A172 (cell line): Measurements from ENCODE around the gene TEX51. TPM values are rescaled to one million over a fixed set of nuclear protein-coding genes. Genes with fewer than 3 reads are reported as not detected.

Experiments used
- DNase-seq: peaks from one replicate; pipeline ENCODE4 v3.0.0-alpha.2; 2015; ENCODE audit warnings: low spot score
- total RNA-seq: library from RNA; depleted of rRNA; stranded (reverse); fragments of >200 nt; shearing (Covaris generic); gene quantifications from 2 replicates; pipeline ENCODE4 v1.2.3, GENCODE V29; 2014

The TEX51 gene
- total RNA-seq, 1 experiment from 2014 or later = not detected

- DNase-seq = no peak
Measured at GRCh38 chr2:126878601-126879000, 20.1 kb upstream of the TEX51 start.

- no peak for DNase-seq
Measured at GRCh38 chr2:126879348-126880298, 19.1 kb upstream of the TEX51 start.

GRCh38 chr2:126880324-126880723 lies 18.4 kb upstream of the TEX51 start:
- no peak for DNase-seq

- DNase-seq = peak; percentile 8
Measured at GRCh38 chr2:126880817-126881216, 17.9 kb upstream of the TEX51 start.

DNA sequence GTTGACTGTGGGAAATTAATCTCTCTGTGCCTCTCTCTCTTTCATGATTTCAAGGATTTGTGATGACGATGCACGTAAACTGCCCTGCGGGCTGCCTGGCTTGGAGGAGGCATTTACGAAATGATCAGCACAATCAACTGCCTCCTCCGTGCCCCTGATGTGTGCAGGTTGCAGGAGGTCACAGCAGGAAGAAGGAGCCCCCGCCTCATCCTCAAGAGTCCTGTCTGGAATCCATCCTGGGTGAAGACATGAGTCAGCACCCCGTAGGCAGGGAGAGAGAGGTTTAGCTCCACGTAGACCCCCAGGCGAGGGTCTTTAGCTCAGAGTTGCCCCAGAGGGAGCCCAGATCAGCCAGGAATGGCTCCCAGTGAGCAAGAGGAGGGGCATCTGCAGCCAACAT lies 17.1 kb upstream of the TEX51 start:
- no peak for DNase-seq

DNA sequence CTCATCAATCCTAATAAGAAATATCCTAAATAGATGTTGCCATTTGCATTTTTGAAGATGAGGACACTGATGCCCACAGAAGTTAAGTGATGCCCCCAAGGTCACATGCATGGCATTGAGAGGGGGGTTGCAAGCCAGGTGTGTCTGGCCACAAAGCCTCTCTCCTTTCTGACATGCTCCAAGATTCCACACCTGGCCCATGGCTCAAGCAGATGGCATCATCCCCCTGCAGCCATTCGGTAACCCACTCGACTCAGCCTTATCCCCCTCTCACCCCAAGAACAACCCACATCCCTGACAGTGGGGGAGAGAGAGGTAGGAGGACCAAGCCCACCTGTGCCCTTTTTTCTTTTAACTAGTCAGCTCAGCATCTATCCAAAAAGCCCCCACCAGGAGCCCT lies 16.5 kb upstream of the TEX51 start:
- no peak for DNase-seq

DNA sequence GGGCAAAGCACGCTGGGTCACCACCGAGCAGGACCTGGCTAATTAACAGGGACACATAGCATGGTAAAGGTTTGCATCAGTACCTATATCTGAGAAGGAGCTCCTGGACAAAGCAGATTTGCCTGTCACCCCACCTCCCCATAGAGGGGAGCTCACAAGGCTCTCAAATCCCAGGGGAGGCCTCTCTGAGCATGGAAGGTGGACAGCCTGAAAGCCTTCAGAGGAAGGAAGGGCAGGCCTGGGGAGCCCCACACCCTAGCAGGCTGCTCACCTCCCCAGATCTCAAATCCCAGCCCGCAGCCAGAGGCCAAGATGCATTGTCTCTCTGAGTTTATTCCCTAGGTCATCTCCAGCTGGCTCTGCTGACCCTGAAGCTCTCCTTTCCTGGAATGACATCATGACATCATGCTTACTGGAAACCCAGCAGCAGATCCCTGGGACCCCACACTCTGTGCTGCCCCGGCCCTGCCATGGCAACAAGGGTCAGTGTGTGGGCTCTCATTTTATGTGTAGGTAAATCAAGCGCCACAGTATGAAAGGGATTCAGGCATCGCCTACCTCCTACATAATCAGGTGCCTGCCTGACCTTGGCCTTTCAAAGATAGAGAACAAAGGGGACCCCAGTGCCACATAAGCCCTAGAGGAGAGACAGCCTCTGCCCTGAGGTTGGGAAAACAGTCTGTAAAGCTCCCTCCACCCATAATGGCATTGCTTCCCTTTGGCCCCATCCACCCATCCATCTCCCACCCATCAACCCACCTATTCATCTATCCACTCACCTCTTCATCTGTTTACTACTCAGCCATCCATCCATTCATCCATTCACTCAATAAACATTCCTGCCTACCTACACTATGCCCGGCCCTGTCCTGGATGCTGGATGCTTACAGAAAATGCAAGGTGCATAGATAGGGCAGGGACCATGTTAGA lies 15.7 kb upstream of the TEX51 start:
- DNase-seq = no peak

DNA sequence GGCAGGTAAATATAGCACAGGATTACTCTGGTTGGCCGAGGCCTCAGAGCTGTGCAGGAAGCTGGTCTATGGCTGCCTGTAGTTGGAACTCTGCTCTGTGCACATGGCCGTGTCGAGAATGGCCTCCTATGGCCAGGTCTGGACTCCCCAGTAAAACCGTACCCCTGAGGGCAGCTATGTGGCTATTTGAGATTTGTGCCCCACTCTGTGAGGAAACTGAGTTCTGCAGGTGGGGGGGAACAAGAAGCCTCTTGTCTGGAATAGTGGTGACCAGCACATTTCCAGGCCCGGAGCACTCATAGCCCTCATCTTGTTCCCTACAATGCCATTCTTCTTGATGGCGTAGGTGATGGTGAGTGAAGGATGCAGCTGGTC lies 15.0 kb upstream of the TEX51 start:
- DNase-seq = no peak

- no peak for DNase-seq
Measured at GRCh38 chr2:126884861-126885750, 13.6 kb upstream of the TEX51 start.

- no peak for DNase-seq
Measured at GRCh38 chr2:126885751-126886210, 12.9 kb upstream of the TEX51 start.

- no peak for DNase-seq
Measured at GRCh38 chr2:126886211-126886915, 12.3 kb upstream of the TEX51 start.

DNA sequence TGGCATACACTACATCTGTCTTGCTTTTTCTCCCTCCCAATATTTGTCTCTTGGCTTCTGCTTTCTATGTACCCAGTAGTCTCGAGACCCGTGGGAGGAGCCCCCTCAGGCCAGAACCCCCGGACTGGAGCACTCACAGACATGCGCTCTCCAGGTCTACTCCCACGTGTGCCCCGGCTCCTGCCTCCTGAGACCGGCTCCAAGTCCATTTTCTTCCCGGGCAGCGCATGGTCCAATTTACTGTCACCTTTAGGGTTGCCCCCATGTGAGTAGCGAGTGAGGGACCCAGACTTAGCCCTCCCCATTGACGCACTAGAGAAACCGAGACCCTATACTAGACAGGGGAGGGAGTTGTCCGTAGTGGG lies 11.8 kb upstream of the TEX51 start:
- DNase-seq = no peak

DNA sequence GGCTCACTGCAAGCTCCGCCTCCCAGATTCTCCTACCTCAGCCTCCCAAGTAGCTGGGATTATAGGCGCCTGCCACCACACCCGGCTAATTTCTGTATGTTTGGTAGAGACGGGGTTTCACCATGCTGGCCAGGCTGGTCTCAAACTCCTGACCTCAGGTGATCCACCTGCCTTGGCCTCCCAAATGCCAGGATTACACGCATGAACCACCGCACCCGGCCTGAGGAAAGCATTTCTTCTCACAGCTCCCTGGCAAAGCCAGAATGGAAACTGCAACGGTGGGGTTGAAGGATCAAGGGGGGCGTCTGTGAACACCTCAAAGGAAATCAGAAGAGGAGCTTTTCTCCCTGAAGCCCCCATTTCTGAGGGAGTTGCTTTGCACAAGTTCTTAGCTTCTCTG lies 11.2 kb upstream of the TEX51 start:
- no peak for DNase-seq

- DNase-seq = no peak
Measured at GRCh38 chr2:126888046-126888445, 10.6 kb upstream of the TEX51 start.

GRCh38 chr2:126889071-126889470 lies 9.6 kb upstream of the TEX51 start:
- DNase-seq = no peak

DNA sequence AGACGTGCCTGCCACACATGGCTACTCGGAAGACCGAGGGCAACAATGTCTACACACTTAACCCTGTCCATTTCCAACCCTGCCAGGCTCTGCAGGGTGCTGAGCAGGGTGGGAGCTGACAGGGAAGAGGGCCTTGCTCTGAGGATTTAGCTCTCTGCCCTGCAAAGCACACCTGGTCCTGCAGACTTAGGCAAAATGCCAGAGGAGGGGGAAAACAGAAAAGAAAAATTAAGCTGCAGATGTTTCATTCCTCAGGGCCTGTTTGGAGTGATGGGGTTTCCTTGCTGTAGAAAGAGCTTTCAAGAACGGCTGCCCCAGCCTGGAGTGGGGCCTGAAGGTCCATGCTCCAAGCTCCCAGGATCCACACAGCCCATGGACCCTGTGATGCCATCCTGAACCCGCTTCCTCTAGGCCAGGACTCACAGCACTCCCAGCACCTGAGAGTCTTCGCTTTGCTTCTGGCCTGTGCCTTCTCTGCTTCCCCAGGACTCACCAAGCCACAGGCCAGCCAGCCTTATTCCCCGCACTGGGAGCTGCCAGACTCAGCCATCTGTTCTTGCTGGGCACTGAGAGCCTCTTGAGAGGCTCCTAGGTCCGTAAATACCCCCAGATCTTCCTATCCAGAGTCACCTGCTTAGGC lies 9.1 kb upstream of the TEX51 start:
- DNase-seq = no peak

GRCh38 chr2:126890136-126890510 lies 8.6 kb upstream of the TEX51 start:
- no peak for DNase-seq

GRCh38 chr2:126890551-126891450 lies 7.9 kb upstream of the TEX51 start:
- DNase-seq = no peak
